ENCODE data around the gene DHFR2. TPM values are rescaled to one million over a fixed set of nuclear protein-coding genes. Genes with fewer than 3 reads are reported as not detected.

The DHFR2 gene
- total and polyA plus RNA-seq, 10 of the 15 experiments (the other 5 are each of a cell fraction or from before 2014, with no cell fraction given): 1.8 to 5.6 (median 4.4) TPM

- H3K79me2 ChIP-seq (ENCODE audit: control insufficient read depth, insufficient read depth, low read length): no peaks in the 10 kb centered on the region
- in situ Hi-C loops (cut with MboI) (no loop called here), intact Hi-C loops (cut with micrococcal nuclease; ENCODE audit: unreplicated experiment) (no loop called here)
- POLR2A ChIA-PET: no interaction called here
- CTCF ChIA-PET: interaction anchor here (1.1 to 2.0 kb wide), 2 partner anchors 10 to 11 kb away, joined by 3 to 9 read pairs; no protein-coding TSS in a partner anchor
- no peak overlapping the region for H3K27ac ChIP-seq (ENCODE audit: control insufficient read depth, insufficient read depth)
- RAD21 ChIA-PET (ENCODE audit: unreplicated experiment): no interaction called here
- no peaks in the 10 kb centered on the region for H3K27me3 ChIP-seq (replicated peaks in 1 of 2; ENCODE audit: control insufficient read depth in 2 of 2, insufficient read depth in 2 of 2, low read length in 1 of 2)
- no TSS peak for BruUV-seq (replicated peaks)
- SMC1A ChIA-PET (ENCODE audit: uncharacterized antibody, unreplicated experiment): interaction anchor here (0.9 to 1.0 kb wide), 2 partner anchors 8 to 15 kb away, joined by 3 read pairs; no protein-coding TSS in a partner anchor
- H4K20me1 ChIP-seq (ENCODE audit: control insufficient read depth, insufficient read depth): no peaks in the 10 kb centered on the region
- TF ChIP-seq ELK1 (IDR thresholded peaks at IDR 0.05; ENCODE audit: low read depth, low read length): no peak
- no peak for TF ChIP-seq PRDM15 (CRISPR knock-in tag; IDR thresholded peaks at IDR 0.05)
- H3K4me3 ChIP-seq: no peak overlapping the region
- H3K4me2 ChIP-seq (ENCODE audit: control insufficient read depth, insufficient read depth): no peak overlapping the region
- no peaks in the 10 kb centered on the region for H3K9me3 ChIP-seq (replicated peaks; ENCODE audit: control insufficient read depth, insufficient read depth, low read length)
- no peaks in the 10 kb centered on the region for H3K4me1 ChIP-seq (ENCODE audit: control insufficient read depth, insufficient read depth, low read length)
- FAIRE-seq (no peak), ATAC-seq (no peak), DNase-seq (ENCODE audit: low read depth, low spot score) (no peak)
- WGBS (ENCODE audit: insufficient coverage, insufficient replicate concordance, low lambda C conversion rate, missing lambda C conversion rate): 93% methylated on average over 2 of the region's 2 CpGs
- no peaks in the 10 kb centered on the region for H3K36me3 ChIP-seq (ENCODE audit: control insufficient read depth in 2 of 2, insufficient read depth in 2 of 2, low read length in 1 of 2)
- H2AFZ ChIP-seq (ENCODE audit: control insufficient read depth, low read depth, low read length): no peak overlapping the region
- no peak overlapping the region for H3K9ac ChIP-seq (ENCODE audit: control insufficient read depth, insufficient read depth, low read length)
Observed at GRCh38 chr3:94026623-94027022, 36.1 kb downstream of the DHFR2 start.
